GM21528 (cell line): ENCODE results near the gene SLC2A9.
"Not testable (repeated sequence)": the region's sequence is repeated elsewhere in the genome, so short reads cannot be mapped to it uniquely, and the experiment has no call there.

Source experiments
- ATAC-seq: cut with Tn5 transposase; IDR thresholded peaks from one replicate; pipeline ENCODE4 v1.9.1; 2021; ENCODE audit warnings: mild to moderate bottlenecking, moderate library complexity; ENCODE audit not compliant: unreplicated experiment, low FRiP score

The SLC2A9 gene

DNA sequence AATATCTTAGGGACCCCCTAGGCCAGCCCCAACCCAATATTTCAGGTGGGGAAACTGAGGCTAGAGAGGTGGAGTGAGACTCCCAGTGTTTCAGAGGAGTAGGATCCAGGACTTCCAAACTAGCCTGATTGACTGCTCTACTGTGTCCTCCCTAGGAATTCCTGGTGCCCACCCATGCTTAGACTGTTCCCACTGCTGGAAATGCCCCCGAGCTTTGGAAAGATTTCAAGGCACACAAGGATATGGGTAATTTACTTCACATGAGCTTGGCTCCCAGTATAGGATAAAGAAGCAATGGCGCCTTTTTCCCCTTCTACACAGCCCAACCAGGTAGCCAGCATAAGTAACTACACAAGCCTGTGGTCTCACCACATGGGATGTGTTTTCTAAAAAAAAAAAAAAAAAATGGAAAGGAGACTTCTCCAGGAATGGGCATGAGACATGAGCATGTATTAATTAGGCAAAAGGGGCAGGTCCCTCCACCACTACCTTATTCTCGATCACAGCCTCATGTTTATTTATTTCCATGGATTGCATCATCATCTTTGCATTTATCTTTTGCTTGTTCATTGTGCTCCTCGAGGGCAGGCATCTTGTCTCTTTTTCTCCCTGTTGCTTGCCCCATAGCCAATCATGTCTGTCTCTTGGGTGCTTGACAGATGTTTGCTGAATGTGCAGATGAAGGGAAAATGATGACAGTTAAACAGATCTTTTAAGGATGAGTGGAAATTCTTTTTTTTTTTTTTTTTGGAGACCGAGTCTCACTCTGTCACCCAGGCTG lies 173.1 kb downstream of the SLC2A9 start:
- ATAC-seq: no peak

DNA sequence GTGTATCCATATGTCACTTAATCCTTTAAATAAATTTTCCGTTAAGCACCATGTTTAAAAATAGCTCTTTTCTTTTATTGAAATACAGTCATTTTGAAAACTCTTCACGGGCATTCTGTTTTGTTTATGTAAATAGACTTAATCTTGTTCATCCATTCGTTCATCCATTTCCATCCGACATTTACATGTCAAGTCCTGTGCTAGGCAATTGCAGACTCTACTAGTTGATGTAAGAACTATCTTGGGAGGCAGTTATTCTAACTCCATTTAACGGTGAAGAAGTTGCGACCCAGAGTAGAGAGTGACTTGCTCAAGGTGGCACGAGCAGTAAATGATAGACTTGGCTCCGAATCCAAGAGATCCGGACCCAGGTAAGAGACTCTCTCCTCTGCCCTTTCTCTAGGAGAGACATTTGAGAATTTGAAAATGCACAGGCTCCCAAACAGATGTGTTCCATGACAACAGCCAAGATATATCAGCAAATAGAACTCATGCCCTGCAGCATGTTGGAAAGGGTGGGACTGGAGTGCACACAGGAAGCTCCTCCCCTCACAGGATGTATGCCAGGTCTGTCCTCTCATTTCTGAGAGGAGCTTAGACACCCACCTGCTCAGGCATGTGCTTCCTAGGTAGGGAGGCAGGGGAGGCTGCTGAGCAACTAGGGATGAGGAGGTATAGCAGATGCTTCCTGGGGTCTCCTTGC lies 175.4 kb downstream of the SLC2A9 start:
- no peak for ATAC-seq

DNA sequence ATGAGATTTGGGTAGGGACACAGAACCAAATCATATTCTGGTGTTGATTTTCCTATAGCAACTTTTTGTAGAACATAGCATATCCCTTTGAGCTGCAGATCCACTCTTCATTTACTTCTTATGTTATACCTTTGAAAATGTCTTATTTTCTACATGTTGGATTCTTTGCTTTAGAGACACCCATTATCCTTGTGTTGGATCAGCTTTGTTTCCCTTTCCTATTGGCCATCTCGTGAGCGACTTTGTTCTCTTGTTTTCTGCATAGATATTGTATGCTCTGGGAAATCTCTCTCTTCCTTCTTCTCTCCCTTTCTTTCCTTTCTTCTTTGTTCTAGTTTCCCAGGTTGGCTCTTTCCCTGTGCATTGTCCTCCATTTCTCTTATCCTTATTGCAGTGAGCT lies 180.2 kb downstream of the SLC2A9 start:
- ATAC-seq: no peak

DNA sequence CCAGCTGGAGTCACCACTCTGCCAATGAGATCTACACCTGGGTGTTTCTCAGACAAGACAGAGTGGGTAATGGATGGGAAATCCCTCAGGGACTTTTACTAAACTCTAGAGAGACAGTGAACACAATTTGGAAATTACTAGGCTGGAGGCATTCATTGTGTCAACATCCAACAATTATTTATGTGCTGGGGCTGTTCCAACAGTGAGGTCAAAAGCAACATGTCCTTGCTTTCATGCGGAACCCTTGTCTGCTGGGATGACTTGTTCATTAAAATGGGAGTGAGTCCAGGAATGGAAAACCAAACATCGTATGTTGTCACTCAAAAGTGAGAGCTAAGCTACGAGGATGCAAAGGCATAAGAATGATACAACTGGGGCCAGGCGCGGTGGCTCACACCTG lies 185.9 kb downstream of the SLC2A9 start:
- ATAC-seq: no peak

DNA sequence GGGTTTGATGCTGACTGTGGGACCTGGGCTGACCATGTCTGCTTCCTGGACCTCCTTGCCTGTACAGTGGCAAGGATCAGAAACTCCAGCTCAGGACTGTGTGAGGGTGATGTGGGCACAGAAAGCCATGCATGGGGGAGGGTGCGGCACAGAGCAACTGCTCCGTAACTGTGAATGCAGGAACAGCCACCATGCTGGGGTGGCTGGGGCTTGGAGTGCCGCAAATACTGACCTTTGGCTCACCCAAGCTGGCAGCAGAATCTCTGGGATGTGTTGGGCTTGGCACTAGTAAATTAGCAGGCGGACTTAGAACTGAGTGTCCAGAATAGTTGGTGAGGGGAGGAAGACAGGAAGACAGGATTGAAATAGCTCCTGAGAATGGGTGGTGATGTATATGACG lies 187.9 kb downstream of the SLC2A9 start:
- no peak for ATAC-seq

DNA sequence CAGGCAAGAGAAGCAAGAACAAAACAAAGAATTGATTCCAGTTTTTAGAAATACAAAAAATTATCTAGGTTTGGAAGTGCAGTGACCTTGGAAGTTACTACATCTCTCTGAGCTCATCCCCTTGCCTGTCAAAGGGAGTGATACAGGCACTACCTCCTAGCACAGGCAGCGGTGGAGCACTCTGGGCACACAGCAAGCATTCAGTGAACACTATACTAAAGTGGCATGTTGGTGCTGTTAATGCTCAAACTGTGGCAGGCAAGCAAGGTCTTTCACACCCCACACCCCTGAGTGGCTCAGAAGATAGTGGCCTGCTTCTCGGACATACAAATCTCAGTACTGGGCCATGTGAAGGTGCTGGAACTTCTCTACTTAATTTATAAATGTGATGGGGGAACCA lies 188.7 kb downstream of the SLC2A9 start:
- no peak for ATAC-seq

DNA sequence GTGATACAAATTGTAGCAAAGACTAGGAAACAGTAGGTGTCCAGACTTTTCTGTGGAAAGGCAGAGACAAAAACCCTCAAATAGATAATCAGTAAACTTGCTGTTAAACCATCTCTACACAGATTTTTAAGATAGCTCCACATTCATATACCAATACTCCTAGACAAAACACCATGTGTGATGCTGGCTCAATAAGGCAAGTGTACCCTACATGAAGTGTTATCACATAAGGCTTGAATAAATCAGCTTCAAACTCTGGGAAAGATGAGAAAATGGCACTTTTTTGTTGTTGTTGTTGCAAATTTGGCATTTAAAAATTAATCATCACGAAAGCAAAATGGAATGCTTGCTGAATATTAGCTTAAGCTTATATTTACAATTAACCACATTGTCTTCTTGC lies 194.7 kb downstream of the SLC2A9 start:
- ATAC-seq: no peak

DNA sequence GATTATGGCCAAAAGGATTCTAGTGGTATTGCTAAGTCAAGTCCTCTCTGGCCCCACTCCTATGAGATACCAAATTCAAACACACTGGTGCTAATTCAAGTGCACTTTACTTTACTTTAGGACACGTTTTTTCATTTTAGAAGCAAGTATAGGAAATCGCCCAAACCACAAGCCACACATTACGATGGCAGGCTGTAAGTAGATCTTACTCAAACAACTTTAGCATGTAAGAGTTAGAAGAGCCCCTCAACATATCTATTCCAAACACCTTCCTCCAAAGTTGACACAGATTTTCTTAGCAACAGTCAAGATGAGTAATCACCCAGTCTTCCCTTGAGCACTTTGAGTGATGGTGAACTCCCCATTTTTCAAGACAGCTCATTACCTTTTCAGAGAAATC lies 196.2 kb downstream of the SLC2A9 start:
- no peak for ATAC-seq

DNA sequence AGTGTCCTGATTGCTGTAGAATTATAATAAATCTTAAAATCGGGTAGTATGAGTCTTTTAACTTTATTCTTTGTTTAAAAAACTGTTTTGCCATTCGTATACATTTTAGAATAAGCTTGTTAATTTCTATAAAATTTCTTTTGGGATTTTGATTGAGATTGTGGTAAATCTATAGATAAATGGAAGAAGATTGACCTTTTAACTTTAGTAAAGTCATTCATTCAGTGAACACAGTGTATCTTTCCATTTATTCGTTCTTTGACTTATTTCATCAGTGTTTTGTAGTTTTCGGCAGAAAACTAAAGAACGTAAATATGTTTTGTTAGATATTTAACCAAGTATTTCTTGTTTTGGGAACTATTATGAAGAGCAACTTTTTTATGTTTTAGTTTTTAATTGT lies 201.0 kb downstream of the SLC2A9 start:
- ATAC-seq: no peak

DNA sequence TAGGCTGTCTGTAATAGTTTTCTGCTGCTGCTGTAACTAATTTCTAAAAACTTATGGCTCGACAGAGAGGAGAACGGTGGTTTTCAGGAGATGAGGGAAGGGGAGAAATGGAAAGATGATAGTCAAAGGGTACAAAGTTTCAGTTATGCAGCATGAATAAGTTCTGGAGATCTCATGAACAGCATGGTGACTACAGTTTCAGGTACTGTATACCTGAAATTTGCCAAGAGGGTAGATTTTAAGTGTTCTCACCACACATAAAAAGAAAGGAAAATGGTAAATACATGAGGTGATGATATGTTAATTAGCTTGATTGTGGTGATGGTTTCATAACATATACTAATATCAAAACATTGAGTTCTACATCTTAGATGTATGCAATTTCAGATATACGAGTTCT lies 205.0 kb downstream of the SLC2A9 start:
- ATAC-seq: no peak

DNA sequence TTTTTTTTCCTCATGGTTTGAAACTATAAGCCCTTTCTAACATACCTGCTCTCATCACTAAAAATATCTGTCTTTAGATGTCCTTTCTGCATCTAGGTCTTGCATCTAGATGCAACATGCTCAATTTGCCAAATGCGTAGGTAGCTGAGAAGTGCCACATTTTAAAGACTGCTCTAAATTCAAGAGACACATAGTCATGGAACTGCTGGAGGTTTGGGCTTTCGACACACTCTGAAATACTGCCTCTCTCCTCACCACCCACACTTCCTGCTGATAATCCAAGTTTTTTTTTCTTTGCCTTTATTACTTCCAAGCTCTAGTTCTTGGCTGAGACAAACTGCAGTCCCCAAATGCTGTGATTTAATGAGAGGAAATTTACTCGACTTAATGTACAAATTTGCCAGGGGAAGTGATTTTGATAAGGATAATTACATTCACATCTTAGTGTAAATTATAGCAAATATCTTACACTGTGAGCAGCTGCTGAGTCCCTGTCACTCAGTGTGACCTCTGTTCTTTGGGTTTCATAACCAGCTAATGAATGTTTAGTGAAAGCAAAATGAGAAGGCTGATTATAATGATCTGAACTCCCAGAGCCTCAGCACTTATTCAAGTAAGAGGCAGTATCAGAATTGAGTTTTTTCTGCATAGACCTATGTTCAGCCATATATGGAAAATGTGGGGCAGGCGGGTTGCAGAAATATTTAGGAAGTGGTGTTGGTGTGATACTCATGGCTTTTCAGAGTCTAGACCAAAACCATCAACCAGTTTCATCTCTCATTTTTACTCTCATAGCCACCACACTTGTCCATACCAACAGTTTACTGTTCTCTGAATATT lies 208.6 kb downstream of the SLC2A9 start:
- ATAC-seq: peak; percentile 93

DNA sequence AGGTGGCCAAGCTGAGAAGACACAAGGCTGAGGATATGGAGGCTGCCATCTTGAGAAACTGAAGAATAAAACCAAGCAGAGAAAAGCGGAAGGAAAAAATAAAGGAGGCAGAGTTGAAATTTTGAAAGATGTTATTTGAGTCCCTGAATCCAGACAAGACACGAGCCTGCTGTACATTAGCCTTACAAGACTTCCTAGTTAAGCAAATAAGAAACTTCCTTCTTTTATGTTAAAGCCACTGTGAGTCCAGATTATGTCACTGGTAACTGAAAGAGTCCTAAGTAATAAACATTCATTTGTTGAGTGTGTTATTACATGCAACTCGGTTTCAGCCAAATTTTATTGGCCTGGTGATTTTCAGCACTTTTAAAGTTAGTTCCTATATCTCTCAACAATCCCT lies 209.5 kb downstream of the SLC2A9 start:
- no peak for ATAC-seq

DNA sequence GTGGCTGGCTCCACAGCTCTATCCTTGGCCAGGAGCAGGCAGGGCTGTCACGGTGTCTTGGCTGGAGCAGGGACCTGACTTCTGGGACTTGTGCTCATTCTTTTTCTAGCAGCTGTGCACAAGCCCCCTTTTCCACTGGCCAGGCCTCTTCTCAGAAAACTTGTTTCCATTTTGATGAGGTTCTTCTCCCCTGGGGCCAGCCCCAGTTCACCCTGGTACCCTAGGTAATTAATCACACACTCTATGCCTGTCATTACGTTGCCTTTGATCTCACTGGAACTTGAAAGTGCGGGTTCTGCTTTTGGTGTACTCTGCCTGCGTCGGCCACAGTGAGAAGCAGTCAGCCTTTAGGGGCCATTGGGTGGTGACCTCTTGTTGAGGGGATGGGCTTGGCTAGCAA lies 213.2 kb downstream of the SLC2A9 start:
- no peak for ATAC-seq

DNA sequence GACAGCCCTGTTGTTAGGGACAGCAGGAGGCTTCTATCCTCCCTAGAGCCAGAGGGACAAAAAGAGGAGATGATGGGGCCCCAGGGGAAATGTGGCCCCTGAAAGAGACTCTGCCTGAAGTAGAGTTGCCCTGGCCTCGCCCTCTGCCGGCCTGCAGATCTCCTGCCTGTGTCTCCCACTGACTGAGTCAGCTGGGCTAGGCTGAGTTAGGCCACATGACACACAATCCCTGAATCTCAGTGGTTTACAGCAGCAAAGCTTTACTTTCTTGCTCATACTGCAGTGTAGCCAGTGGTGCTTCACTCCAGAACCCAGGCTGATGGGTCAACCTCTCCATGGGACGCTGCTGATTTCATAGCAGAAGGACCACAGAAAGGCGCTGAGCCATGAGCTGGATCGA lies 216.4 kb downstream of the SLC2A9 start:
- ATAC-seq: no peak

DNA sequence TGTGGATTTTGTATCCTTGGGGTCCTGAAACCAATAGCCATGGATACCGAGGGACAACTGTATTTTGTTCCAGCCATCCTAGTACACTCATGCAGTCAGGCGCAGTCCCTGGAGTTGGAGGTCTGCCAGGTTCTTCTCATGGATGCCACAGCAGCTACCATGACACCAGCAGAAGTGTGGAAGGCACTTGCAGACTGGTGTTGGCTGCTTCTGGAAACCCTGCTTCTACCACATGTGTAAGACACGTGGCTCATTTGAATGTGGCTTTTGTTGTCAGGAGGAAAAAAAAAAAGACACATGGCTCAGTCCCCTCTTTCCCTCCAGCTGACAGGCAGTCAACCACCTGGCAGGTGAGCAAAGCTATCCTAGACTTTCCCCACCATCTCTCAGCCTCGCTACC lies 220.4 kb downstream of the SLC2A9 start:
- no peak for ATAC-seq

DNA sequence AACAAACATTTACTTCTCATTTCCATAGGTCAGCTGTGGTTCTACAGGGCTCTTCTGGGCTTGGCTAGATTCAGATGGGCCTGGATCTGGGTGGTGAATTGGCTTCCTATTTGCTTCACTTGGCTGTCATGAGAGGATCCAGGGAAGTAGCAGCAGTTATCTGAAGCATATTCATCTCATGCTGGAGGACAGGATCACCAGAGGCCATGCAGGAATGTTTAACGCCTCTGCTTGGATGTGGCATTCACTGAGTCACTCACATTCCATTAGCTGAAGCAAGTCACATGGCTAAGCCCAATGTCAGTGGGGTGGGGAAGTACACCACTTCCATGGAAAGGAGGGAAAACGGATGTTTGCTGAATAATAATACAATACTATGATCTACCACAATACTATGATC lies 224.7 kb downstream of the SLC2A9 start:
- ATAC-seq: not testable (repeated sequence)

DNA sequence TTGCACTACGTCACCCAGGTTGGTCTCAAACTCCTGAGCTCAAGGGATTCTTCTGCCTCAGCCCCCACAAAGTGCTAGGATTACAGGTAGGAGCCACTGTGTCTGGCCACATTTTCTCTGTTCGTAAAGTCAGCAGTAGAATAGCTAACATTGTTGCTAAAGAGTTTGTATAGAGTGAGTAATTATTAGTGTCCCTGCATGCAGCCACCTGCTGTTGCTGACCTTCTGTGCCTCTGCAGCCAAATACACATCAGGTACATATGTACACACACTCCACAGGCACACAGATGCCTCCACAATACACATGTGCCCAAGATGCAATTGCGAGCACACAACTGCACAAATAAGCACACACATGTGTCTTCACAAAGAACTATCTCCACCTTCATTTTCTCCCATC lies 228.9 kb downstream of the SLC2A9 start:
- ATAC-seq: no peak

DNA sequence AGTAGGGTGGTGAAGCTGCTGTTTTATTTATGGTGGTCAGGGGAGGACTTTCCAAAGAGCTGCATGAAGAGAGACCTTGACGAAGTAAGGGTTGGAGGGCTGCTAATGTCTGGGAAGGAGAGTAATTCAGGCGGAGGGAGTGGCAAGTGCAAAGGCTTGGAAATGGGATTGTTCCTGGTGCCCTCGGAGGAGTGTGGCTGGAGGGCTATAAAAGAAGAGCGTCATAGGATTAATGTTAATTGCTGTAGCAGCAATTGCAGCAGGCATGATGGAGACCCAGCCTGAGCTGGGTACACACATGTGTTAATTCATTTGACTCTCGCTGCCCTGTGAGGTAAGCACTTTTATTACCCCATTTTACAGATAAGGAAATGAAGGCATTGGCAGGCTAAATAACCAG lies 235.4 kb downstream of the SLC2A9 start:
- not testable (repeated sequence) for ATAC-seq

DNA sequence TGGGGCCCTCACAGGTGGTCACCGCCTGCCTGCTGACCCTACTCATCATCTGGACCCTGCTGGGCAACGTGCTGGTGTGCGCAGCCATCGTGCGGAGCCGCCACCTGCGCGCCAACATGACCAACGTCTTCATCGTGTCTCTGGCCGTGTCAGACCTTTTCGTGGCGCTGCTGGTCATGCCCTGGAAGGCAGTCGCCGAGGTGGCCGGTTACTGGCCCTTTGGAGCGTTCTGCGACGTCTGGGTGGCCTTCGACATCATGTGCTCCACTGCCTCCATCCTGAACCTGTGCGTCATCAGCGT lies 239.2 kb downstream of the SLC2A9 start:
- no peak for ATAC-seq

DNA sequence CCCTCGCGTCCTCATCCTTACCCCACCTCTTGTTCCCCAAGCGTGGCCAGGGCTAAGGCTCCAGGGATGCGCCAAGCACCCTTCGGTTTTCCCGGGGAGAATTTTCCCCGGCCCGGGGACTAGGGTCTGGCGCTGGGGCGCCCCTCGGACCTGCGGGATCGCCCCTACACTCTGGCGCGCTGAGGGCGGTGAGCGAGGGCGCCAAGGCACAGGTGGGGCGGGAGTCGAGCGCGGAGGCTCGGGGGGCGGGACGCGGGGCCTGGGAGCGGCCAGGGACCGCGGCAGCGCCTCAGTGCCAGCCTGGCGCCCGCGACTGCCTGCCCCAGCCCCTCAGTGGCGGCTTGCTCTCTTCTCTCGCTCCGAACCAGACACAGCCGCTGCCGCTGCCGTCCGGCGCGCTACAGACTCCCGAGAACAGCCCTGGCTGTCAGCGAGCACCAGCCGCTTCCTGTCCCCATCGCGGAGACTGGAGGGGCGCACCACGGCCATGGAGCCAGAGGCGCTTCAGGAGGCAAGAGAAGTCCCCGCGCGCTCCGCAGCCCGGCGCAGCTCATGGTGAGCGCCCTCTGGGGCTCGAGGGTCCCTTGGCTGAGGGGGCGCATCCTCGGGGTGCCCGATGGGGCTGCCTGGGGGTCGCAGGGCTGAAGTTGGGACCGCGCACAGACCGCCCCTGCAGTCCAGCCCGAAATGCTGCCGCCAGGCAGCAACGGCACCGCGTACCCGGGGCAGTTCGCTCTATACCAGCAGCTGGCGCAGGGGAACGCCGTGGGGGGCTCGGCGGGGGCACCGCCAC lies 239.8 kb downstream of the SLC2A9 start, which contains the start of gene DRD5:
DRD5 (plus strand) TSS at position 292 of the 793 bp plus-strand sequence; CDS start at position 688, 396 bp downstream.
- ATAC-seq: no peak
